Measurements from ENCODE around the gene SERPINA5. TPM values are rescaled to one million over a fixed set of nuclear protein-coding genes. Genes with fewer than 3 reads are reported as not detected.

Gene SERPINA5
- total and polyA plus RNA-seq, 2 of the 13 experiments (the other 11 are each of a cell fraction or from before 2014, with no cell fraction given), result 449 to 498 TPM

DNA sequence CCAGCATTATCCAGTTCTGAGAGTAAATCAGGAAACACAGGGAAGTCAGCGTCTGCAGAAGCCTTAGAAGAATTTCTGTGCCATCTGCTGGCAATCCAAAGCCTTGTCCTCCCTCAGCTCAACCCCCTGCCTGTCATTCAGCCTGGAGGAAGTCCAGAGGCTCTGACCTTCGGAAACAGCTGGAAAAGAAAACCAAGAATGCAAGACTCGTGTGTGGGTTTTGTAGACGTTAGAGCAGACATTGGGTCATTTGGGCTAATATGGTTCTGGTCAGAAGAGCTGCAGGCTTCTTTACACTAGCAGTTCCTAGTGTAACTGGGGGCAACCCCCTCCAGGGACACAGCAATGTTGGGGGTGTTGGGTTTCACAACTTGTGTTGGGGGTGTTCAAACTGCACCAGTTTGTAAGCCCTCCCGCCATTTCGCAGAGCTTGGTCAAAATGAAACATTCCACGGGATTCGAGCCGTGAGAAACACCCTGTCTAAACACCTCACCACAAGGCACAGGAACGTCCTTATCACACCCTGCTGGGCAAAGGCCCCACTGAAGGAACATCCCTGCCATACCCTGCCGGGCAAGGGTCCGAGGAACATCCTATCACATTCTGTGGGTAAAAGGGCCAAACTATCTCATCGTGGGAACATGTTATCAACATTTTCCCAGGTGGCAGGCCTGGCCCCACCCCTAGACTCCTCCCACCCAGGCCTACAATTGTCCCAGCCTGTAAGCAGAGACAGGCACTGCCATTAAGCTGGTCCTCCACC, 41.0 kb upstream of the SERPINA5 start (continued):
- TF ChIP-seq, protein P1, sequence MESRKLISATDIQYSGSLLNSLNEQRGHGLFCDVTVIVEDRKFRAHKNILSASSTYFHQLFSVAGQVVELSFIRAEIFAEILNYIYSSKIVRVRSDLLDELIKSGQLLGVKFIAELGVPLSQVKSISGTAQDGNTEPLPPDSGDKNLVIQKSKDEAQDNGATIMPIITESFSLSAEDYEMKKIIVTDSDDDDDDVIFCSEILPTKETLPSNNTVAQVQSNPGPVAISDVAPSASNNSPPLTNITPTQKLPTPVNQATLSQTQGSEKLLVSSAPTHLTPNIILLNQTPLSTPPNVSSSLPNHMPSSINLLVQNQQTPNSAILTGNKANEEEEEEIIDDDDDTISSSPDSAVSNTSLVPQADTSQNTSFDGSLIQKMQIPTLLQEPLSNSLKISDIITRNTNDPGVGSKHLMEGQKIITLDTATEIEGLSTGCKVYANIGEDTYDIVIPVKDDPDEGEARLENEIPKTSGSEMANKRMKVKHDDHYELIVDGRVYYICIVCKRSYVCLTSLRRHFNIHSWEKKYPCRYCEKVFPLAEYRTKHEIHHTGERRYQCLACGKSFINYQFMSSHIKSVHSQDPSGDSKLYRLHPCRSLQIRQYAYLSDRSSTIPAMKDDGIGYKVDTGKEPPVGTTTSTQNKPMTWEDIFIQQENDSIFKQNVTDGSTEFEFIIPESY (CRISPR knock-in tag; IDR thresholded peaks at IDR 0.05), result no peak
- TF ChIP-seq ZMYM3 (CRISPR knock-in tag; IDR thresholded peaks at IDR 0.05) (no peak), NFAT5 (CRISPR knock-in tag; IDR thresholded peaks at IDR 0.05) (no peak), TAF15 (IDR thresholded peaks at IDR 0.05; ENCODE audit: low read depth, low read length, poor library complexity, severe bottlenecking) (no peak), SMC3 (IDR thresholded peaks at IDR 0.05; ENCODE audit: low read length) (peak; percentile 42; the same call in 1 of the 2 replicates), POGZ (CRISPR knock-in tag; IDR thresholded peaks at IDR 0.05) (no peak), ARID3A (IDR thresholded peaks at IDR 0.05; ENCODE audit: low read depth, low read length) (no peak), ATF6 (CRISPR knock-in tag; conservative IDR thresholded peaks at IDR 0.05) (no peak), SNAPC2 (CRISPR knock-in tag; IDR thresholded peaks at IDR 0.05) (no peak), RNF2 (conservative IDR thresholded peaks at IDR 0.05; ENCODE audit: low read depth) (no peak), DNMT3B (CRISPR knock-in tag; conservative IDR thresholded peaks at IDR 0.05) (no peak)
- TF ChIP-seq, protein P2, sequence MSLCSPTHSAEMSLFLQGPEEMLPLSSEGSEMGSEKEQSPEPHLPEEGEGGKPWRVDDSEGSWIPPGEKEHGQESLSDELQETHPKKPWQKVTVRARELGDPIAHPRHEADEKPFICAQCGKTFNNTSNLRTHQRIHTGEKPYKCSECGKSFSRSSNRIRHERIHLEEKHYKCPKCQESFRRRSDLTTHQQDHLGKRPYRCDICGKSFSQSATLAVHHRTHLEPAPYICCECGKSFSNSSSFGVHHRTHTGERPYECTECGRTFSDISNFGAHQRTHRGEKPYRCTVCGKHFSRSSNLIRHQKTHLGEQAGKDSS (CRISPR knock-in tag; IDR thresholded peaks at IDR 0.05; ENCODE audit: borderline replicate concordance, low read depth), result no peak
- TF ChIP-seq, protein P3, sequence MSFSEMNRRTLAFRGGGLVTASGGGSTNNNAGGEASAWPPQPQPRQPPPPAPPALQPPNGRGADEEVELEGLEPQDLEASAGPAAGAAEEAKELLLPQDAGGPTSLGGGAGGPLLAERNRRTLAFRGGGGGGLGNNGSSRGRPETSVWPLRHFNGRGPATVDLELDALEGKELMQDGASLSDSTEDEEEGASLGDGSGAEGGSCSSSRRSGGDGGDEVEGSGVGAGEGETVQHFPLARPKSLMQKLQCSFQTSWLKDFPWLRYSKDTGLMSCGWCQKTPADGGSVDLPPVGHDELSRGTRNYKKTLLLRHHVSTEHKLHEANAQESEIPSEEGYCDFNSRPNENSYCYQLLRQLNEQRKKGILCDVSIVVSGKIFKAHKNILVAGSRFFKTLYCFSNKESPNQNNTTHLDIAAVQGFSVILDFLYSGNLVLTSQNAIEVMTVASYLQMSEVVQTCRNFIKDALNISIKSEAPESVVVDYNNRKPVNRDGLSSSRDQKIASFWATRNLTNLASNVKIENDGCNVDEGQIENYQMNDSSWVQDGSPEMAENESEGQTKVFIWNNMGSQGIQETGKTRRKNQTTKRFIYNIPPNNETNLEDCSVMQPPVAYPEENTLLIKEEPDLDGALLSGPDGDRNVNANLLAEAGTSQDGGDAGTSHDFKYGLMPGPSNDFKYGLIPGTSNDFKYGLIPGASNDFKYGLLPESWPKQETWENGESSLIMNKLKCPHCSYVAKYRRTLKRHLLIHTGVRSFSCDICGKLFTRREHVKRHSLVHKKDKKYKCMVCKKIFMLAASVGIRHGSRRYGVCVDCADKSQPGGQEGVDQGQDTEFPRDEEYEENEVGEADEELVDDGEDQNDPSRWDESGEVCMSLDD (CRISPR knock-in tag; IDR thresholded peaks at IDR 0.05; ENCODE audit: borderline replicate concordance), result no peak; the same call in 1 of the 2 replicates
